Activated CD8-positive, alpha-beta memory T cell treated with anti-CD3 and anti-CD28 coated beads for 36 hours (primary cell): ENCODE measurements around the gene MKI67. TPM values are rescaled to one million over a fixed set of nuclear protein-coding genes. Genes with fewer than 3 reads are reported as not detected.

Experiments
- CTCF ChIA-PET: fragments of 350-600 bp; sonication (Branson Sonifier 250); formaldehyde crosslinking; loops from one replicate; lab custom pipeline; 2021; ENCODE audit warnings: antibody characterized with exemption; lab: Charles Lee
- POLR2A ChIA-PET: fragments of 350-600 bp; sonication (Branson Sonifier 250); formaldehyde crosslinking; loops from one replicate; lab custom pipeline; 2021; ENCODE audit warnings: antibody characterized with exemption; lab: Charles Lee
- total RNA-seq, 2 experiments: library from RNA; stranded (reverse); gene quantifications; one replicate each; pipeline ENCODE4 v1.2.3, GENCODE V29; 2021

MKI67 gene
- total RNA-seq, 2 experiments from 2014 or later, result 129 to 135 TPM

- POLR2A ChIA-PET, result no interaction called here
- CTCF ChIA-PET, result no interaction called here
Observed at GRCh38 chr10:128121750-128122412, 4.3 kb downstream of the MKI67 start.

GRCh38 chr10:128116851-128117615, 9.2 kb downstream of the MKI67 start:
- CTCF ChIA-PET, result interaction anchor here (1.8 kb wide), 1 partner anchor 34 kb away, joined by 4 read pairs; no protein-coding TSS in a partner anchor
- POLR2A ChIA-PET, result no interaction called here

- CTCF ChIA-PET, result interaction anchor here (1.8 kb wide), 1 partner anchor 34 kb away, joined by 4 read pairs; no protein-coding TSS in a partner anchor
- POLR2A ChIA-PET, result interaction anchor here (1.4 kb wide), 1 partner anchor 20 kb away, joined by 3 read pairs; no protein-coding TSS in a partner anchor
Observed at GRCh38 chr10:128116187-128116586, 10.0 kb downstream of the MKI67 start.

GRCh38 chr10:128115356-128115755, 10.9 kb downstream of the MKI67 start:
- CTCF ChIA-PET, result no interaction called here

GRCh38 chr10:128114901-128115300, 11.3 kb downstream of the MKI67 start:
- CTCF ChIA-PET, result no interaction called here
- POLR2A ChIA-PET, result interaction anchor here (0.6 to 1.0 kb wide), 2 partner anchors 9 to 10 kb away, joined by 3 read pairs; no protein-coding TSS in a partner anchor

More at GRCh38 chr10:128115356-128115755, 10.9 kb downstream of the MKI67 start:
- POLR2A ChIA-PET, result interaction anchor here (0.6 to 1.4 kb wide), 2 partner anchors 9 to 20 kb away, joined by 3 read pairs; no protein-coding TSS in a partner anchor

- ChIA-PET CTCF (interaction anchor here (1.0 kb wide), 1 partner anchor 33 kb away, joined by 3 read pairs; no protein-coding TSS in a partner anchor), POLR2A (no interaction called here)
Observed at GRCh38 chr10:128113026-128113425, 13.2 kb downstream of the MKI67 start.

- ChIA-PET POLR2A (no interaction called here), CTCF (interaction anchor here (0.9 kb wide), 1 partner anchor 39 kb away, joined by 3 read pairs; no protein-coding TSS in a partner anchor)
Observed at GRCh38 chr10:128111696-128112095, 14.5 kb downstream of the MKI67 start.

- ChIA-PET CTCF (interaction anchor here (0.6 kb wide), 1 partner anchor 16 kb away, joined by 3 read pairs; no protein-coding TSS in a partner anchor), POLR2A (no interaction called here)
Observed at GRCh38 chr10:128110339-128110738, 15.9 kb downstream of the MKI67 start.

GRCh38 chr10:128109707-128110106, 16.5 kb downstream of the MKI67 start:
- ChIA-PET POLR2A (no interaction called here), CTCF (no interaction called here)

GRCh38 chr10:128105383-128105782, 20.8 kb downstream of the MKI67 start:
- POLR2A ChIA-PET, result interaction anchor here (1.0 kb wide), 1 partner anchor 9 kb away, joined by 3 read pairs; no protein-coding TSS in a partner anchor
- CTCF ChIA-PET, result no interaction called here

- CTCF ChIA-PET, result no interaction called here
- POLR2A ChIA-PET, result no interaction called here
Observed at GRCh38 chr10:128103229-128103714, 23.0 kb downstream of the MKI67 start.

- ChIA-PET CTCF (no interaction called here), POLR2A (no interaction called here)
Observed at GRCh38 chr10:128102480-128103228, 23.6 kb downstream of the MKI67 start.

- ChIA-PET POLR2A (no interaction called here), CTCF (no interaction called here)
Observed at GRCh38 chr10:128101901-128102300, 24.3 kb downstream of the MKI67 start.

GRCh38 chr10:128099901-128100300, 26.3 kb downstream of the MKI67 start:
- ChIA-PET CTCF (no interaction called here), POLR2A (no interaction called here)

GRCh38 chr10:128098631-128099030, 27.6 kb downstream of the MKI67 start:
- ChIA-PET CTCF (no interaction called here), POLR2A (no interaction called here)

GRCh38 chr10:128097783-128098182, 28.4 kb downstream of the MKI67 start:
- CTCF ChIA-PET, result no interaction called here
- POLR2A ChIA-PET, result no interaction called here

GRCh38 chr10:128096486-128097199, 29.6 kb downstream of the MKI67 start:
- POLR2A ChIA-PET, result no interaction called here
- CTCF ChIA-PET, result no interaction called here

- ChIA-PET CTCF (interaction anchor here (1.8 kb wide), 1 partner anchor 27 kb away, joined by 7 read pairs; no protein-coding TSS in a partner anchor), POLR2A (interaction anchor here (0.6 to 1.1 kb wide), 3 partner anchors 8 to 36 kb away, joined by 3 to 5 read pairs (median 4); no protein-coding TSS in a partner anchor)
Observed at GRCh38 chr10:128095753-128096469, 30.3 kb downstream of the MKI67 start.
